ENCODE results near the gene UBAP2. TPM values are rescaled to one million over a fixed set of nuclear protein-coding genes. Genes with fewer than 3 reads are reported as not detected.

UBAP2 gene
- total RNA-seq, 3 donors from 2014 or later, result 21.8 to 32.1 (median 29.8) TPM

- H3K36me3 ChIP-seq, result no peaks in the 10 kb centered on the region
- no peaks in the 10 kb centered on the region for H3K4me1 ChIP-seq
- H3K4me3 ChIP-seq, result no peak overlapping the region
- no peaks in the 10 kb centered on the region for H3K9me3 ChIP-seq
- H3K27me3 ChIP-seq, result no peaks in the 10 kb centered on the region
- no peak for TF ChIP-seq CTCF (IDR thresholded peaks at IDR 0.05)
- TF ChIP-seq POLR2A (IDR thresholded peaks at IDR 0.05), result no peak
- no peak for TF ChIP-seq POLR2AphosphoS5 (IDR thresholded peaks at IDR 0.05)
- H3K27ac ChIP-seq, result no peak overlapping the region
- intact Hi-C loops (cut with DNase I; ENCODE audit: low total_unique reads), result no loop called here
- DNase-seq (ENCODE audit: low spot score in 2 of 2), result no peak
These were observed 96.6 kb downstream of the UBAP2 start for GRCh38 chr9:33952066-33952465.

- no peaks in the 10 kb centered on the region for H3K4me1 ChIP-seq
- no peak for DNase-seq (ENCODE audit: low spot score in 2 of 2)
- no peaks in the 10 kb centered on the region for H3K27me3 ChIP-seq
- no peaks in the 10 kb centered on the region for H3K36me3 ChIP-seq
- TF ChIP-seq POLR2AphosphoS5 (IDR thresholded peaks at IDR 0.05) (no peak), POLR2A (IDR thresholded peaks at IDR 0.05) (no peak), CTCF (IDR thresholded peaks at IDR 0.05) (no peak)
- intact Hi-C loops (cut with DNase I; ENCODE audit: low total_unique reads), result no loop called here
- H3K4me3 ChIP-seq, result no peak overlapping the region
- H3K9me3 ChIP-seq, result no peaks in the 10 kb centered on the region
- no peak overlapping the region for H3K27ac ChIP-seq
These were observed 98.3 kb downstream of the UBAP2 start for GRCh38 chr9:33950371-33950770.

- no peak overlapping the region for H3K27ac ChIP-seq
These were observed 101.7 kb downstream of the UBAP2 start for GRCh38 chr9:33946779-33947535.

GRCh38 chr9:33943389-33943788 is 105.3 kb downstream of the UBAP2 start:
- Histone ChIP-seq H3K4me3 (no peak overlapping the region), H3K9me3 (no peaks in the 10 kb centered on the region), H3K27me3 (no peaks in the 10 kb centered on the region), H3K4me1 (no peaks in the 10 kb centered on the region), H3K36me3 (peaks cover 7% of the 10 kb centered on the region), H3K27ac (no peak overlapping the region)
- TF ChIP-seq POLR2AphosphoS5 (IDR thresholded peaks at IDR 0.05) (no peak), POLR2A (IDR thresholded peaks at IDR 0.05) (no peak), CTCF (IDR thresholded peaks at IDR 0.05) (no peak)
- DNase-seq (ENCODE audit: low spot score in 2 of 2), result no peak
- intact Hi-C loops (cut with DNase I; ENCODE audit: low total_unique reads), result no loop called here

More at GRCh38 chr9:33946779-33947535, 101.7 kb downstream of the UBAP2 start:
- intact Hi-C loops (cut with DNase I; ENCODE audit: low total_unique reads), result no loop called here
- no peaks in the 10 kb centered on the region for H3K9me3 ChIP-seq
- H3K4me3 ChIP-seq, result no peak overlapping the region
- H3K4me1 ChIP-seq, result no peaks in the 10 kb centered on the region
- no peak for DNase-seq (ENCODE audit: low spot score in 2 of 2)
- no peak for TF ChIP-seq CTCF (IDR thresholded peaks at IDR 0.05)
- TF ChIP-seq POLR2AphosphoS5 (IDR thresholded peaks at IDR 0.05), result no peak
- no peak for TF ChIP-seq POLR2A (IDR thresholded peaks at IDR 0.05)
- no peaks in the 10 kb centered on the region for H3K36me3 ChIP-seq
- H3K27me3 ChIP-seq, result no peaks in the 10 kb centered on the region

- Histone ChIP-seq H3K9me3 (no peaks in the 10 kb centered on the region), H3K36me3 (peaks cover 7% of the 10 kb centered on the region), H3K27ac (no peak overlapping the region), H3K4me1 (no peaks in the 10 kb centered on the region), H3K4me3 (no peak overlapping the region), H3K27me3 (no peaks in the 10 kb centered on the region)
- no peak for DNase-seq (ENCODE audit: low spot score in 2 of 2)
- TF ChIP-seq CTCF (IDR thresholded peaks at IDR 0.05) (no peak), POLR2AphosphoS5 (IDR thresholded peaks at IDR 0.05) (no peak), POLR2A (IDR thresholded peaks at IDR 0.05) (no peak)
- intact Hi-C loops (cut with DNase I; ENCODE audit: low total_unique reads), result no loop called here
These were observed 106.1 kb downstream of the UBAP2 start for GRCh38 chr9:33942471-33943083.

All from breast epithelium (tissue), 4 donors.